K562 (cell line): ENCODE data around the gene KIF5A. TPM values are rescaled to one million over a fixed set of nuclear protein-coding genes. Genes with fewer than 3 reads are reported as not detected.
A peak's percentile ranks its signal among the peaks of the same experiment; 100 is the strongest.

Experiments used
- CTCFL ChIP-seq: IDR thresholded peaks from 2 replicates; pipeline ENCODE4 v1.6.1; 2011; ENCODE audit warnings: borderline replicate concordance, low read depth, mild to moderate bottlenecking, moderate library complexity, low read length; ENCODE audit not compliant: insufficient read depth, poor library complexity, severe bottlenecking
- MAZ ChIP-seq, 2 experiments: fragments of 450-650 bp in 1 of 2; sonication (generic) in 1 of 2; formaldehyde crosslinking; IDR thresholded peaks in 1 of 2; conservative IDR thresholded peaks in 1 of 2; 2 replicates each; pipeline versions ENCODE4 v1.4.0 to v1.5.0; 2020; ENCODE audit warnings: mild to moderate bottlenecking in 1 of 2, missing genetic modification reagents in 1 of 2
- MYNN ChIP-seq, 2 experiments: sonication (generic); formaldehyde crosslinking in 1 of 2; IDR thresholded peaks; 2 replicates each; pipeline versions ENCODE4 v1.5.0 to v1.6.1; 2016 to 2020; ENCODE audit warnings: antibody characterized with exemption in 1 of 2, missing genetic modification reagents in 1 of 2
- NFIC ChIP-seq: fragments of 450-650 bp; IDR thresholded peaks from 2 replicates; pipeline ENCODE4 v1.6.1; 2017; ENCODE audit warnings: mild to moderate bottlenecking, inconsistent platforms
- PHF8 ChIP-seq: fragments of 200-600 bp; sonication (generic); IDR thresholded peaks from 2 replicates; pipeline ENCODE4 v1.6.1; 2012; ENCODE audit warnings: mixed run types, mild to moderate bottlenecking, inconsistent platforms, low read length, moderate library complexity, borderline replicate concordance
- ZFP36 ChIP-seq: fragments of 150-350 bp; IDR thresholded peaks from 2 replicates; pipeline ENCODE4 v1.6.1; 2018; ENCODE audit warnings: low read length, low read depth; ENCODE audit not compliant: partially characterized antibody
- ZNF274 ChIP-seq: IDR thresholded peaks from 2 replicates; pipeline ENCODE4 v1.6.1; 2011; ENCODE audit warnings: low read depth, mild to moderate bottlenecking, low read length, moderate library complexity, borderline replicate concordance
- ZNF551 ChIP-seq: fragments of 250-450 bp; sonication (Bioruptor Pico); IDR thresholded peaks from 2 replicates; pipeline ENCODE4 v1.5.0; 2021; ENCODE audit warnings: mild to moderate bottlenecking, moderate library complexity
- ZNF778 ChIP-seq: fragments of 450-650 bp; formaldehyde crosslinking; IDR thresholded peaks from 2 replicates; pipeline ENCODE4 v1.4.0; 2020; ENCODE audit warnings: mild to moderate bottlenecking, moderate library complexity
- polyA plus RNA-seq, 8 experiments: library from polyadenylated mRNA; depleted of rRNA in 4 of 8; stranded (reverse) in 5 of 8; unstranded in 3 of 8; fragments of >200 nt; fragmentation: Nextera tagmentation in 2 of 8; fragmentation: Illumina TruSeq in 1 of 8; extraction: Ambion mirVana in 2 of 8; extraction: Trizol in 1 of 8; gene quantifications; 2 replicates each; pipeline versions ENCODE4 v1.2.1 to v1.2.3, GENCODE V29; 2011 to 2014; ENCODE audit warnings: inconsistent platforms in 1 of 8, missing spikeins in 1 of 8
- total RNA-seq, 7 experiments: library from RNA; depleted of rRNA in 6 of 7; stranded (reverse); fragments of >200 nt in 6 of 7; fragmentation: Illumina TruSeq in 2 of 7; extraction: Trizol in 2 of 7; gene quantifications; 2 replicates each; pipeline versions ENCODE4 v1.2.1 to v1.2.3, GENCODE V29; 2011 to 2021; ENCODE audit warnings: low replicate concordance in 1 of 7
- TF ChIP-seq, protein P1 (sequence below): fragments of 250-450 bp; sonication (Bioruptor Pico); IDR thresholded peaks from 2 replicates; pipeline ENCODE4 v1.4.0; 2020; ENCODE audit warnings: mild to moderate bottlenecking, moderate library complexity
- TF ChIP-seq, protein P2 (sequence below), 2 experiments: fragments of 200-800 bp in 1 of 2; sonication (Bioruptor generic) in 1 of 2; sonication (generic) in 1 of 2; formaldehyde crosslinking in 1 of 2; IDR thresholded peaks in 1 of 2; conservative IDR thresholded peaks in 1 of 2; 2 replicates each; pipeline versions ENCODE4 v1.5.0 to v1.6.1; 2016 to 2020; ENCODE audit warnings: missing compliant biosample characterization in 1 of 2, missing genetic modification characterization in 1 of 2, missing genetic modification reagents in 1 of 2
- TF ChIP-seq, protein P3 (sequence below): fragments of 450-650 bp; IDR thresholded peaks from 2 replicates; pipeline ENCODE4 v1.6.1; 2017; ENCODE audit warnings: antibody characterized with exemption

KIF5A gene
- total and polyA plus RNA-seq, 9 of the 15 experiments (the other 6 are each of a cell fraction or from before 2014, with no cell fraction given) = 3.4 to 17.7 (median 8.0) TPM

DNA sequence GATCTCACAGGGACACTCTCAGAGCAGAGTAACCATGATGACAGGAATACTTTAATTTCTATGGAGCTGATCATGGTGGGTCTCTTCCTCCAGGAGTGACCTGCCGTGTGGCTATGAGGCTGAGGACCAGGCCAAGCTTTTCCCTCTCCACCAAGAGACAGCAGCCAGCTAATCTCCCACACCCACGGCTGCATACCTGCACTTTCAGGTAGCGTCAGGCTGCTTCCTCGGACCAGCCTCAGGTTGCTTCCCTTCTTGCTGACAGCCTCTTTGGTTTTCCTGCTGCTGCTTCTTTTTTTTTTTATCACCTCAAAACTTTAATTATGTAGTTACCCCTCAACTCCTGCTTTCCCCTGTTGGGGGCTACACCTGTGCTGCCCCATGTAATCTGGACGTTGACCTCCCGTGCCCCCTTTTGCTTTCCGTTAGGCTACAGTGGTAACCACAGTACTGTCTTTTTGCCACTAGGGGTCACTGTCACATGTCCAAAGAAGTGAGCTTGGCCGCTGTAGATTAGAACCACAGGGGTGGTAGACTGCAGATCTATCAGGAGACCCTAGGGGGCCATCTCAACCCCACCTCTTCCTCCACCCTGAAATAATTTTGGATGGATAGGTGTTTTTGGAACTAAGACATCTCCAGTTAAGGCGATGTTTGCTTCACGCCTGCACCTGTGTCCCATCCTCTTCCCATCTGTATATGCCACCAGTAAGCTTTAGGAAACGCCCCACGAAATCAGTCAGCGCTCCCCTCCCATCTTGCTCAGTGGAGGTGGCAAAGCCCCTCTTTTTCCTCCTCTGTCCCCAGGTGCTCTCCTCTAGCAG is 33.4 kb downstream of the KIF5A start (continued):
- TF ChIP-seq, protein P1, sequence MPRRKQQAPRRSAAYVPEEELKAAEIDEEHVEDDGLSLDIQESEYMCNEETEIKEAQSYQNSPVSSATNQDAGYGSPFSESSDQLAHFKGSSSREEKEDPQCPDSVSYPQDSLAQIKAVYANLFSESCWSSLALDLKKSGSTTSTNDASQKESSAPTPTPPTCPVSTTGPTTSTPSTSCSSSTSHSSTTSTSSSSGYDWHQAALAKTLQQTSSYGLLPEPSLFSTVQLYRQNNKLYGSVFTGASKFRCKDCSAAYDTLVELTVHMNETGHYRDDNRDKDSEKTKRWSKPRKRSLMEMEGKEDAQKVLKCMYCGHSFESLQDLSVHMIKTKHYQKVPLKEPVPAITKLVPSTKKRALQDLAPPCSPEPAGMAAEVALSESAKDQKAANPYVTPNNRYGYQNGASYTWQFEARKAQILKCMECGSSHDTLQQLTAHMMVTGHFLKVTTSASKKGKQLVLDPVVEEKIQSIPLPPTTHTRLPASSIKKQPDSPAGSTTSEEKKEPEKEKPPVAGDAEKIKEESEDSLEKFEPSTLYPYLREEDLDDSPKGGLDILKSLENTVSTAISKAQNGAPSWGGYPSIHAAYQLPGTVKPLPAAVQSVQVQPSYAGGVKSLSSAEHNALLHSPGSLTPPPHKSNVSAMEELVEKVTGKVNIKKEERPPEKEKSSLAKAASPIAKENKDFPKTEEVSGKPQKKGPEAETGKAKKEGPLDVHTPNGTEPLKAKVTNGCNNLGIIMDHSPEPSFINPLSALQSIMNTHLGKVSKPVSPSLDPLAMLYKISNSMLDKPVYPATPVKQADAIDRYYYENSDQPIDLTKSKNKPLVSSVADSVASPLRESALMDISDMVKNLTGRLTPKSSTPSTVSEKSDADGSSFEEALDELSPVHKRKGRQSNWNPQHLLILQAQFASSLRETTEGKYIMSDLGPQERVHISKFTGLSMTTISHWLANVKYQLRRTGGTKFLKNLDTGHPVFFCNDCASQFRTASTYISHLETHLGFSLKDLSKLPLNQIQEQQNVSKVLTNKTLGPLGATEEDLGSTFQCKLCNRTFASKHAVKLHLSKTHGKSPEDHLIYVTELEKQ = no peak
- TF ChIP-seq ZNF274 = no peak
- TF ChIP-seq, protein P2, sequence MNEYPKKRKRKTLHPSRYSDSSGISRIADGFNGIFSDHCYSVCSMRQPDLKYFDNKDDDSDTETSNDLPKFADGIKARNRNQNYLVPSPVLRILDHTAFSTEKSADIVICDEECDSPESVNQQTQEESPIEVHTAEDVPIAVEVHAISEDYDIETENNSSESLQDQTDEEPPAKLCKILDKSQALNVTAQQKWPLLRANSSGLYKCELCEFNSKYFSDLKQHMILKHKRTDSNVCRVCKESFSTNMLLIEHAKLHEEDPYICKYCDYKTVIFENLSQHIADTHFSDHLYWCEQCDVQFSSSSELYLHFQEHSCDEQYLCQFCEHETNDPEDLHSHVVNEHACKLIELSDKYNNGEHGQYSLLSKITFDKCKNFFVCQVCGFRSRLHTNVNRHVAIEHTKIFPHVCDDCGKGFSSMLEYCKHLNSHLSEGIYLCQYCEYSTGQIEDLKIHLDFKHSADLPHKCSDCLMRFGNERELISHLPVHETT (CRISPR knock-in tag; conservative IDR thresholded peaks at IDR 0.05 in 1 of 2, IDR thresholded peaks at IDR 0.05 in 1 of 2) = no peak
- TF ChIP-seq NFIC = peak; percentile 16; the same call in 1 of the 2 replicates
- TF ChIP-seq ZNF551 (CRISPR knock-in tag) = no peak
- TF ChIP-seq, protein P3, sequence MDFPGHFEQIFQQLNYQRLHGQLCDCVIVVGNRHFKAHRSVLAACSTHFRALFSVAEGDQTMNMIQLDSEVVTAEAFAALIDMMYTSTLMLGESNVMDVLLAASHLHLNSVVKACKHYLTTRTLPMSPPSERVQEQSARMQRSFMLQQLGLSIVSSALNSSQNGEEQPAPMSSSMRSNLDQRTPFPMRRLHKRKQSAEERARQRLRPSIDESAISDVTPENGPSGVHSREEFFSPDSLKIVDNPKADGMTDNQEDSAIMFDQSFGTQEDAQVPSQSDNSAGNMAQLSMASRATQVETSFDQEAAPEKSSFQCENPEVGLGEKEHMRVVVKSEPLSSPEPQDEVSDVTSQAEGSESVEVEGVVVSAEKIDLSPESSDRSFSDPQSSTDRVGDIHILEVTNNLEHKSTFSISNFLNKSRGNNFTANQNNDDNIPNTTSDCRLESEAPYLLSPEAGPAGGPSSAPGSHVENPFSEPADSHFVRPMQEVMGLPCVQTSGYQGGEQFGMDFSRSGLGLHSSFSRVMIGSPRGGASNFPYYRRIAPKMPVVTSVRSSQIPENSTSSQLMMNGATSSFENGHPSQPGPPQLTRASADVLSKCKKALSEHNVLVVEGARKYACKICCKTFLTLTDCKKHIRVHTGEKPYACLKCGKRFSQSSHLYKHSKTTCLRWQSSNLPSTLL = no peak
- no peak for TF ChIP-seq ZFP36
- no peak for TF ChIP-seq ZNF778
- peak; percentile 57 for TF ChIP-seq CTCFL
- peak in 1 of 2 experiments; percentile 73; a peak in 1 of 4 replicates for TF ChIP-seq MAZ (CRISPR knock-in tag; conservative IDR thresholded peaks at IDR 0.05 in 1 of 2, IDR thresholded peaks at IDR 0.05 in 1 of 2)
- TF ChIP-seq MYNN (IDR thresholded peaks at IDR 0.05) = 0 out of 2 replicates have a peak, but pooled peaks have one; percentile 62
- no peak for TF ChIP-seq MYNN (CRISPR knock-in tag; IDR thresholded peaks at IDR 0.05)
- no peak for TF ChIP-seq PHF8
